ENCODE measurements around the gene SAA2. TPM values are rescaled to one million over a fixed set of nuclear protein-coding genes. Genes with fewer than 3 reads are reported as not detected.

Gene SAA2
- total RNA-seq, 2 experiments from 2014 or later, result not detected

DNA sequence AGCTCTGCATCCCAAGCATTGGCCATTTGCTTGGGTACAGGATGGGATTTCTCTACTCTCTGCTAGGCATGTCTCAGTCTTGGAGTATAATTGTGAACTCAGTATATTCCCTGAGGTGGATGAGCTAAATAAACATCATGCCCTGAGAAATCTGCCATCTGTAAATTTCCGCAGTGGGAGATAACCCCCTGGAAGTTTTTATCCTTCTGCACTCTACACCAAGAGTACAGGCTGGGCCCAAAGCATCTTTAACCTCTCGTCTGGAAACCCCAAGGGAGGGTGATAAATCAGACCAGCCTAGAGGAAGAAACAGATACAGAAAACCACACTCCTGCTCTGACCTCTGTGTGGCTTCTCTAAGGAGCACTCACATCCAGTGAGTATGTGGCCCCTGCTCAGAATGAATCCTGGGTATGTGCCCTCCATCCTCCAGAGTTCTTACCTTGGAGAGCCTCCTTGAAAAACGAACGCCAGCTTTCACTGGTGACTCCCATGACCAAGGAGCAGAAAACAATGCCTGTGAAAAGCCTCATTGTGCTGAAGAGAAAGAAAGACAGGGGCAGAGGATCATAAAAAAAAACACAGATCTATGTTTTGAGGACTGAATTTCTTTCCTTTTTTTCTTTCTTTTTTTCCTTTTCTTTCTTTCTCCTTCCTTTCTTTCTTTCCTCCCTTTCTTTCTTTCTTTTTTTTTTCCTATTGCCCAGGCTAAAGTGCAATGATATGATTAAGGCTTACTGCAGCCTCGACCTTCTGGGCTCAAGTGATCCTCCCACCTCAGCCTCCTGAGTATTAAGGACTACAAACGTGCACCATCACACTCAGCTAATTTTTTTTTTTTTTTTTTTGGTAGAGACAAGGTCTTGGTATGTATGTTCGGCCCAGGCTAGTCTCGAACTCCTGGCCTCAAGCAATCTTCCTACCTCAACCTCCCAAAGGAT is 12.8 kb downstream of the SAA2 start:
- POLR2A ChIA-PET, result no interaction called here

DNA sequence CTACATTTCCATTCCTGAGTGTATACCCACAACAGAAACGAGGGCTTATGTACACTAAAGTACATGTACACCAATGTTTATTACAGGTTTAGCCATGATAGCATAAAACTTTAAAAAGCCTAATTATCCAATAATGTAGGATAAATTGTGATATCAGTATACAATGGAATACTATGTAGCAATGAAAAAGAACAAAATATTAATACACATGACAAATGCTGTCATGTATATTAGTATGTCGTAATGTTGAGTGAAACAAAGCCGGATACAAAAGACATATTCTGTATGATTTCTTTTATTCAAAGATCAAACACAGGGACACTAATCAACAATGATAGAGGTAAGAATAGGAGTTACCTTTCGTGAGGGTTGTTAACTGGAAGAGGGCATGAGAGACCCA is 14.6 kb downstream of the SAA2 start:
- DNase-seq (no peak), ATAC-seq (no peak)
- TF ChIP-seq, protein P1, sequence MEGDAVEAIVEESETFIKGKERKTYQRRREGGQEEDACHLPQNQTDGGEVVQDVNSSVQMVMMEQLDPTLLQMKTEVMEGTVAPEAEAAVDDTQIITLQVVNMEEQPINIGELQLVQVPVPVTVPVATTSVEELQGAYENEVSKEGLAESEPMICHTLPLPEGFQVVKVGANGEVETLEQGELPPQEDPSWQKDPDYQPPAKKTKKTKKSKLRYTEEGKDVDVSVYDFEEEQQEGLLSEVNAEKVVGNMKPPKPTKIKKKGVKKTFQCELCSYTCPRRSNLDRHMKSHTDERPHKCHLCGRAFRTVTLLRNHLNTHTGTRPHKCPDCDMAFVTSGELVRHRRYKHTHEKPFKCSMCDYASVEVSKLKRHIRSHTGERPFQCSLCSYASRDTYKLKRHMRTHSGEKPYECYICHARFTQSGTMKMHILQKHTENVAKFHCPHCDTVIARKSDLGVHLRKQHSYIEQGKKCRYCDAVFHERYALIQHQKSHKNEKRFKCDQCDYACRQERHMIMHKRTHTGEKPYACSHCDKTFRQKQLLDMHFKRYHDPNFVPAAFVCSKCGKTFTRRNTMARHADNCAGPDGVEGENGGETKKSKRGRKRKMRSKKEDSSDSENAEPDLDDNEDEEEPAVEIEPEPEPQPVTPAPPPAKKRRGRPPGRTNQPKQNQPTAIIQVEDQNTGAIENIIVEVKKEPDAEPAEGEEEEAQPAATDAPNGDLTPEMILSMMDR (IDR thresholded peaks at IDR 0.05), result no peak
- Mint-ChIP-seq H3K36me3 (ENCODE audit: low read depth) (no peaks in the 10 kb centered on the region), H3K27me3 (peaks cover 22% of the 10 kb centered on the region), H3K4me1 (ENCODE audit: low read depth) (no peaks in the 10 kb centered on the region), H3K27ac (no peak overlapping the region), H3K9me3 (no peaks in the 10 kb centered on the region), H3K4me3 (no peak overlapping the region)
- ChIA-PET POLR2A (no interaction called here), CTCF (interaction anchor here (2.7 kb wide), 1 partner anchor 10 kb away, joined by 12 read pairs; no protein-coding TSS in a partner anchor)
- intact Hi-C loops (cut with micrococcal nuclease), result no loop called here

More for the DNA sequence above, 12.8 kb downstream of the SAA2 start:
- ATAC-seq, result no peak
- H3K9me3 Mint-ChIP-seq, result no peaks in the 10 kb centered on the region
- H3K4me1 Mint-ChIP-seq (ENCODE audit: low read depth), result no peaks in the 10 kb centered on the region
- TF ChIP-seq, protein P1 (IDR thresholded peaks at IDR 0.05), result no peak
- peaks cover 30% of the 10 kb centered on the region for H3K27me3 Mint-ChIP-seq
- intact Hi-C loops (cut with micrococcal nuclease), result no loop called here
- H3K27ac Mint-ChIP-seq, result no peak overlapping the region
- H3K36me3 Mint-ChIP-seq (ENCODE audit: low read depth), result no peaks in the 10 kb centered on the region
- H3K4me3 Mint-ChIP-seq, result no peak overlapping the region
- CTCF ChIA-PET, result interaction anchor here (2.7 kb wide), 1 partner anchor 8 kb away, joined by 12 read pairs; no protein-coding TSS in a partner anchor
- DNase-seq, result no peak

DNA sequence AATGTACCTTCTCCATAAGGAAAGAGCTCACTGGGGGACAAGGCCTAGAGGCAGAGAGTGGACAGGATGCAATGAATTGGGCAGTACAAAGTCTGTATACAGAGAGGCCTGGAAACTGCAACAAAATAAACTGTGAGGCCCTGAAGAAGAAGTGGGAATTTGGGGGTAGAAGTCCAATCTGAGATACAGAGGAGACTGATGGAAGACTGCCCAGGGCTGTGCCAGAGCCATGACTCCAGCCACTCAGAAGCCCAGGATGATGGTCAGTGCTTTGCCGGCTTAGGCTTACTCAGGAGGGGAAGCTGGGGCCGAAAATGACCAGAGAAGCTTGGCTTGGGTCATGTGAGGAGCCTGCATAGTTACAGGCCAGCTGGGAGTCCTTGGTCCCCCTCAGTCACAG is 17.6 kb downstream of the SAA2 start:
- Mint-ChIP-seq H3K4me1 (ENCODE audit: low read depth) (no peaks in the 10 kb centered on the region), H3K4me3 (no peak overlapping the region), H3K9me3 (no peaks in the 10 kb centered on the region), H3K36me3 (ENCODE audit: low read depth) (no peaks in the 10 kb centered on the region), H3K27ac (no peak overlapping the region), H3K27me3 (peaks cover 16% of the 10 kb centered on the region)
- DNase-seq (no peak), ATAC-seq (no peak)
- TF ChIP-seq, protein P1 (IDR thresholded peaks at IDR 0.05), result no peak
- CTCF ChIA-PET, result interaction anchor here (2.9 kb wide), 1 partner anchor 13 kb away, joined by 14 read pairs; no protein-coding TSS in a partner anchor
- intact Hi-C loops (cut with micrococcal nuclease), result no loop called here
- POLR2A ChIA-PET, result interaction anchor here (0.6 kb wide), 1 partner anchor 15 kb away, joined by 3 read pairs; no protein-coding TSS in a partner anchor

DNA sequence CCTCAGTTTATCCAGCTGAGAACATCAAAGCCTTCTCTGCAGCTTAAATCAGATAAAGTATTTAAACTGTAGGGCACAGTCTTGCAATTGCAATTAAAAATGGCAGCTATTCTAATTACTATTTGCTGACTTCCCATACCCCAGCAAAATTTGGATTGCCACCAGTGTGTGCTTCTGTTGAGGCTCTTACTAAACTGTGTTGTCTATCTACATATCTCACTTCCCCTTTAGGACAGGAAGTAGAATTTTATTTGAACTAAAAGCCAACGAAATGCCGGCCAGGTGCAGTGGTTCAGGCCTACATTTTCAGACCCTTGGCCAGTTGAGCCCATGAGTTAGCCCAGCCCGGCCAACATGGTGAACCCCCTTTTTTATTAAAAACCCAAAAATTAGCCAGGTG is 19.0 kb downstream of the SAA2 start:
- no peak for ATAC-seq
- no peak for DNase-seq
- Mint-ChIP-seq H3K9me3 (no peaks in the 10 kb centered on the region), H3K27ac (no peak overlapping the region), H3K4me3 (no peak overlapping the region), H3K4me1 (ENCODE audit: low read depth) (no peaks in the 10 kb centered on the region), H3K36me3 (ENCODE audit: low read depth) (no peaks in the 10 kb centered on the region), H3K27me3 (peaks cover 7% of the 10 kb centered on the region)
- TF ChIP-seq, protein P1 (IDR thresholded peaks at IDR 0.05), result no peak
- intact Hi-C loops (cut with micrococcal nuclease), result no loop called here
- POLR2A ChIA-PET, result no interaction called here
- CTCF ChIA-PET, result interaction anchor here (1.3 to 2.9 kb wide), 2 partner anchors 14 kb away, joined by 7 to 14 read pairs; no protein-coding TSS in a partner anchor

DNA sequence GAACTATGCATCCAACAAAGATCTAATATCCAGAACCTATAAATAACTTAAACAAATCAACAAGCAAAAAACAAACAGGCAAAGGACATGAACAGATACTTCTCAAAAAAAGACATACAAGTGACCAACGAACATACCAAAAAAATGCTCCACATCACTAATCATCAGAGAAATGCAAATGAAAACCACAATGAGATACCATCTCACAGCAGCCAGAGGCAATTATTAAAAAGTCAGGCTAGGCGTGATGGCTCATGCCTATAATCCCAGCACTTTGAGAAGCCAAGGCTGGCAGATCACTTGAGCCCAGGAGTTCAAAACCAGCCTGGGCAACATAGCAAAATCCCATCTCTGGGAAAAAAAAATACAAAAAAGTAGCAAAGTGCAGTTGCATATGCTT is 22.6 kb downstream of the SAA2 start:
- Mint-ChIP-seq H3K27me3 (peaks cover 1% of the 10 kb centered on the region), H3K4me3 (no peak overlapping the region), H3K9me3 (no peaks in the 10 kb centered on the region)

More for the DNA sequence above, 22.6 kb downstream of the SAA2 start:
- CTCF ChIA-PET, result interaction anchor here (1.6 kb wide), 1 partner anchor 110 kb away, joined by 4 read pairs; no protein-coding TSS in a partner anchor
- intact Hi-C loops (cut with micrococcal nuclease), result no loop called here
- POLR2A ChIA-PET, result no interaction called here
- Mint-ChIP-seq H3K36me3 (ENCODE audit: low read depth) (no peaks in the 10 kb centered on the region), H3K4me1 (ENCODE audit: low read depth) (no peaks in the 10 kb centered on the region), H3K27ac (no peak overlapping the region)
- ATAC-seq (no peak), DNase-seq (no peak)
- TF ChIP-seq, protein P1 (IDR thresholded peaks at IDR 0.05), result no peak

Measured in activated CD8-positive, alpha-beta T cell treated with anti-CD3 and anti-CD28 coated beads for 36 hours (primary cell).